Erythroblast (primary cell): ENCODE results near the gene RAET1G.
"Not testable (repeated sequence)": the region's sequence is repeated elsewhere in the genome, so short reads cannot be mapped to it uniquely, and the experiment has no call there.

Experiments used
- GATA1 ChIP-seq: IDR thresholded peaks from 2 replicates; pipeline ENCODE4 v1.6.1; 2011; ENCODE audit warnings: low read depth, mild to moderate bottlenecking, control low read depth, low read length, moderate library complexity
- POLR2A ChIP-seq: IDR thresholded peaks from 2 replicates; pipeline ENCODE4 v1.6.1; 2011; ENCODE audit warnings: mild to moderate bottlenecking, low read length

GRCh38 chr6:149968909-149969308 lies 46.0 kb upstream of the RAET1G start:
- TF ChIP-seq POLR2A, GATA1: not testable (repeated sequence)
